ENCODE measurements around the gene RCE1. TPM values are rescaled to one million over a fixed set of nuclear protein-coding genes. Genes with fewer than 3 reads are reported as not detected.

Gene RCE1
- total RNA-seq, 1 experiment from 2014 or later, result 33.1 TPM

DNA sequence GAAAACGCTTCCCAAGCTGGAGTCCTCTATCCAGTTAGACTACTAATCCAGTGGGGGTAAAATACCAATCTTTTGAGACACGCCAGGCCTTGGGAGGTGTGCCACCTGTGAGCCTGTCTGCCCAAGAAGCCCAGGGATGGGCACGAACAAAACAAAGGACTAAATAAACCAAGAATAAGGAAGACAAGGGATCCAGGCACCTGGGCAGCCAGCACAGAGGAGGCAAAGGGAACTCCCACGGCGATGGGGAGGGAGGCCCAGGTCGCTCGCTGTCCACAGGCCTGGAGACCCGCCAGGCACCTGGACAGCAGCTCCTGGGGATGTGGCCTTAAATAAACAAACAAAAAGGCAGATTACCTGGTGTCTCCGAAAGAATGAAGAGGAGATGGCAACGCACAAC, 45.0 kb downstream of the RCE1 start:
- no peaks in the 10 kb centered on the region for H3K9me3 ChIP-seq (ENCODE audit: low read depth, low read length, poor library complexity, severe bottlenecking)
- DNase-seq (ENCODE audit: low spot score), result no peak
- TF ChIP-seq, protein P1, sequence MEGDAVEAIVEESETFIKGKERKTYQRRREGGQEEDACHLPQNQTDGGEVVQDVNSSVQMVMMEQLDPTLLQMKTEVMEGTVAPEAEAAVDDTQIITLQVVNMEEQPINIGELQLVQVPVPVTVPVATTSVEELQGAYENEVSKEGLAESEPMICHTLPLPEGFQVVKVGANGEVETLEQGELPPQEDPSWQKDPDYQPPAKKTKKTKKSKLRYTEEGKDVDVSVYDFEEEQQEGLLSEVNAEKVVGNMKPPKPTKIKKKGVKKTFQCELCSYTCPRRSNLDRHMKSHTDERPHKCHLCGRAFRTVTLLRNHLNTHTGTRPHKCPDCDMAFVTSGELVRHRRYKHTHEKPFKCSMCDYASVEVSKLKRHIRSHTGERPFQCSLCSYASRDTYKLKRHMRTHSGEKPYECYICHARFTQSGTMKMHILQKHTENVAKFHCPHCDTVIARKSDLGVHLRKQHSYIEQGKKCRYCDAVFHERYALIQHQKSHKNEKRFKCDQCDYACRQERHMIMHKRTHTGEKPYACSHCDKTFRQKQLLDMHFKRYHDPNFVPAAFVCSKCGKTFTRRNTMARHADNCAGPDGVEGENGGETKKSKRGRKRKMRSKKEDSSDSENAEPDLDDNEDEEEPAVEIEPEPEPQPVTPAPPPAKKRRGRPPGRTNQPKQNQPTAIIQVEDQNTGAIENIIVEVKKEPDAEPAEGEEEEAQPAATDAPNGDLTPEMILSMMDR (conservative IDR thresholded peaks at IDR 0.05; ENCODE audit: low read depth, low read length), result no peak
- no peak for TF ChIP-seq EZH2 (IDR thresholded peaks at IDR 0.05; ENCODE audit: borderline replicate concordance, low read depth, low read length, poor library complexity, severe bottlenecking)
- H3K36me3 ChIP-seq (ENCODE audit: insufficient read depth, low read length, poor library complexity, severe bottlenecking), result no peaks in the 10 kb centered on the region
- peaks cover 15% of the 10 kb centered on the region for H3K4me1 ChIP-seq (ENCODE audit: insufficient read depth, low read length, poor library complexity, severe bottlenecking)
- H3K27me3 ChIP-seq (replicated peaks; ENCODE audit: insufficient read depth, low read depth, low read length, poor library complexity), result no peaks in the 10 kb centered on the region
- no peak overlapping the region for H3K27ac ChIP-seq (ENCODE audit: low read depth, low read length, poor library complexity, severe bottlenecking)
- CTCF ChIA-PET, result no interaction called here
- no peak overlapping the region for H3K4me3 ChIP-seq (ENCODE audit: low read depth, low read length, poor library complexity, severe bottlenecking)
- intact Hi-C loops (cut with micrococcal nuclease; ENCODE audit: unreplicated experiment), result no loop called here
- POLR2A ChIA-PET (ENCODE audit: low non-redundant PET), result no interaction called here
- no TSS peak for BruUV-seq (replicated peaks)

DNA sequence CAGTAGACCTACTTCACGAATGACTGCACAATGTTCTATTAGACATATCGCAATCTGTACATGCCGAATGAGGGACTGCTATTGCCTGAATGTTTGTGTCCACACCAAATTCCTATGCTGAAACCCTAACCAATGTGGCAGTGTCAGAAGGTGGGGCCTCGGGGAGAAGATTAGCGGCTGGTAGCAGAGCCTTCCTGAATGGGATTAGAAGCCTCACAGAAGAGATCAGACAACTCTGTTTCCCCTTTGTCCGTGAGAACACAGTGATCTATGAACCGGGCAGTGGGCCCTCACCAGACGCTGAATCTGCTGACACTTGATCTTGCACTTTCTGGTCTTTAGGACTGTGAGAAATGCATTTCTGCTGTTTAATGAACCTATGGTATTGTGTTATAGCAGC, 46.7 kb downstream of the RCE1 start:
- no peak for DNase-seq (ENCODE audit: low spot score)
- no peaks in the 10 kb centered on the region for H3K9me3 ChIP-seq (ENCODE audit: low read depth, low read length, poor library complexity, severe bottlenecking)
- no peak overlapping the region for H3K27ac ChIP-seq (ENCODE audit: low read depth, low read length, poor library complexity, severe bottlenecking)
- CTCF ChIA-PET, result no interaction called here
- TF ChIP-seq, protein P1 (conservative IDR thresholded peaks at IDR 0.05; ENCODE audit: low read depth, low read length), result no peak
- no peak for TF ChIP-seq EZH2 (IDR thresholded peaks at IDR 0.05; ENCODE audit: borderline replicate concordance, low read depth, low read length, poor library complexity, severe bottlenecking)
- BruUV-seq (replicated peaks), result no TSS peak
- no peaks in the 10 kb centered on the region for H3K36me3 ChIP-seq (ENCODE audit: insufficient read depth, low read length, poor library complexity, severe bottlenecking)
- H3K4me1 ChIP-seq (ENCODE audit: insufficient read depth, low read length, poor library complexity, severe bottlenecking), result peaks cover 18% of the 10 kb centered on the region
- POLR2A ChIA-PET (ENCODE audit: low non-redundant PET), result no interaction called here
- intact Hi-C loops (cut with micrococcal nuclease; ENCODE audit: unreplicated experiment), result no loop called here
- H3K27me3 ChIP-seq (replicated peaks; ENCODE audit: insufficient read depth, low read depth, low read length, poor library complexity), result no peaks in the 10 kb centered on the region
- H3K4me3 ChIP-seq (ENCODE audit: low read depth, low read length, poor library complexity, severe bottlenecking), result no peak overlapping the region

DNA sequence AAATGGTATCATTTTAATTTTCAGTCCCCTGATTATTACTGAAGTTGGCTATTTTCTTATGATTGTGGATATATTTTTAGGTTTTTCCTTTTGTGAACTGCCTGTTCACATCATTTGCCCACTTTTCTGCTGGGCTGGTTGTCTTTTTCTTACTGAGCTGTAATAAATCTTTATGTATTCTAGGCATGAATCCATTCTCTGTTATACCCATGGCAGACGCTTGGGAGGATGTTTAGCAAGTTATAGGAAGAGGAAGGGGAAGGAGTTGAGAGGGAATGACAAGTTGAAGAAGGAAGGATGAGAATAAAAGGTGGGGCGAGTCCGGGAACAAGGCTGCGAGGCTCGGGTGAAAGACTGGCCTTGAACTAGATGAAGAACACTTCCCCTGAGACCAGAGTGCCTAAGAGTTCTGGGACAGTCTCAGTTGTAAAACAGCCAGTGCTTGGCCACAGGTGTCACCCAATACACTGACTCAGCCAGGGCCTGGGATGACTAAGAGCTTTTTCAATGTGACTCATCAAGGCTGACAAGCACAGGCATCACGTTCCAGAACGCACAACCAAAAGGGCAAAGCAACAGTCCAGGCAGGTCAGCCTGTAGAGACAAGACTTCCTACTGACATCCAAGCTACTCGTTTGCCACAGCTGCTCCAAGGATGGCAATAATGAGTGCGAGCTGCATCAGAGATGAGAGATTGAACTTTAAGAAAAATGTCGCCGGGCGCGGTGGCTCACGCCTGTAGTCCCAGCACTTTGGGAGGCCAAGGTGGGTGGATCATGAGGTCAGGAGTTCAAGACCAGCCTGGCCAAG, 48.8 kb downstream of the RCE1 start:
- peaks cover 11% of the 10 kb centered on the region for H3K4me1 ChIP-seq (ENCODE audit: insufficient read depth, low read length, poor library complexity, severe bottlenecking)
- no peak overlapping the region for H3K27ac ChIP-seq (ENCODE audit: low read depth, low read length, poor library complexity, severe bottlenecking)
- no TSS peak for BruUV-seq (replicated peaks)
- no peak for TF ChIP-seq EZH2 (IDR thresholded peaks at IDR 0.05; ENCODE audit: borderline replicate concordance, low read depth, low read length, poor library complexity, severe bottlenecking)
- TF ChIP-seq, protein P1 (conservative IDR thresholded peaks at IDR 0.05; ENCODE audit: low read depth, low read length), result no peak
- CTCF ChIA-PET, result no interaction called here
- intact Hi-C loops (cut with micrococcal nuclease; ENCODE audit: unreplicated experiment), result no loop called here
- H3K27me3 ChIP-seq (replicated peaks; ENCODE audit: insufficient read depth, low read depth, low read length, poor library complexity), result no peaks in the 10 kb centered on the region
- no peak overlapping the region for H3K4me3 ChIP-seq (ENCODE audit: low read depth, low read length, poor library complexity, severe bottlenecking)
- POLR2A ChIA-PET (ENCODE audit: low non-redundant PET), result no interaction called here
- no peaks in the 10 kb centered on the region for H3K9me3 ChIP-seq (ENCODE audit: low read depth, low read length, poor library complexity, severe bottlenecking)
- no peaks in the 10 kb centered on the region for H3K36me3 ChIP-seq (ENCODE audit: insufficient read depth, low read length, poor library complexity, severe bottlenecking)
- DNase-seq (ENCODE audit: low spot score), result peak; percentile 52

Data from A673 (cell line).